Subcutaneous abdominal adipose tissue (tissue), 5 donors: ENCODE measurements around the gene FUBP3.
"Not testable (repeated sequence)": the region's sequence is repeated elsewhere in the genome, so short reads cannot be mapped to it uniquely, and the experiment has no call there.

ENCODE experiments used
- H3K27ac ChIP-seq: one replicate; pipeline ENCODE4 v1.7.0; 2013; ENCODE audit warnings: low read depth, mild to moderate bottlenecking, inconsistent platforms, low read length, moderate library complexity
- H3K27me3 ChIP-seq, 5 donors: one replicate each; pipeline ENCODE4 v1.7.0; 2013; ENCODE audit warnings: low read length in 5 of 5, inconsistent platforms in 1 of 5; ENCODE audit not compliant: control insufficient read depth in 5 of 5, insufficient read depth in 4 of 5
- H3K36me3 ChIP-seq, 5 donors: one replicate each; pipeline ENCODE4 v1.7.0; 2013; ENCODE audit warnings: low read length in 5 of 5; ENCODE audit not compliant: control insufficient read depth in 5 of 5, insufficient read depth in 5 of 5
- H3K4me1 ChIP-seq, 5 donors: one replicate each; pipeline ENCODE4 v1.7.0; 2013; ENCODE audit warnings: low read length in 5 of 5, mild to moderate bottlenecking in 3 of 5, moderate library complexity in 1 of 5; ENCODE audit not compliant: control insufficient read depth in 5 of 5, insufficient read depth in 5 of 5
- H3K4me3 ChIP-seq, 5 donors: one replicate each; pipeline ENCODE4 v1.7.0; 2013; ENCODE audit warnings: low read length in 5 of 5, low read depth in 1 of 5
- H3K9ac ChIP-seq, 5 donors: one replicate each; pipeline ENCODE4 v1.7.0; 2013; ENCODE audit warnings: low read length in 5 of 5, mild to moderate bottlenecking in 4 of 5, moderate library complexity in 3 of 5
- H3K9me3 ChIP-seq, 5 donors: one replicate each; pipeline ENCODE4 v1.7.0; 2013; ENCODE audit warnings: low read length in 5 of 5; ENCODE audit not compliant: control insufficient read depth in 5 of 5
- donor health status: healthy.
- donor health status: healthy.
- donor health status: healthy.
- donor health status: healthy.
- donor health status: healthy.

FUBP3 gene

DNA sequence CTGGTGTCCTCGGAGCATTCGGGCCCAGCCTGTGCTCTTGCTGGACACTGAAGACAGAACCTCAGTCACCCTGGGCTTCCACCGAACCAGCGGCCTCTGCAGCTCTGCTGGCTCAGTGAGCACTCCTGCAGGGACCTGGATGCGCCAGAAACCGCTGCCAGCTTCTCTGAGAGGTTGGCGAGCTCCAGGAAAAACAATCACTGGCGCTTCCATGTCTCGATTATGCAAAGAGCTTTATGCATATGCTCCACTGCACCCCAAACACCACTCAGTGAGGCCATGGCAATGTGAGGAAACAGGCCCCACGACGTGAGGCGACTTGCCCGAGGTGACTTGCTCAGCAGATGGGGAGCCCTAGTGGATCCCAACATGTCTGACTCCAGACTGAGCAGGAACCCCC, 96.0 kb downstream of the FUBP3 start:
- H3K4me3 ChIP-seq: no peak overlapping the region
- peaks cover 0 to 16% (median 4%) of the 10 kb centered on the region in 5 donors for H3K27me3 ChIP-seq
- H3K27ac ChIP-seq: no peak overlapping the region
- H3K9ac ChIP-seq: no peak overlapping the region
- no peaks in the 10 kb centered on the region for H3K4me1 ChIP-seq
- no peaks in the 10 kb centered on the region for H3K36me3 ChIP-seq
- no peaks in the 10 kb centered on the region for H3K9me3 ChIP-seq

DNA sequence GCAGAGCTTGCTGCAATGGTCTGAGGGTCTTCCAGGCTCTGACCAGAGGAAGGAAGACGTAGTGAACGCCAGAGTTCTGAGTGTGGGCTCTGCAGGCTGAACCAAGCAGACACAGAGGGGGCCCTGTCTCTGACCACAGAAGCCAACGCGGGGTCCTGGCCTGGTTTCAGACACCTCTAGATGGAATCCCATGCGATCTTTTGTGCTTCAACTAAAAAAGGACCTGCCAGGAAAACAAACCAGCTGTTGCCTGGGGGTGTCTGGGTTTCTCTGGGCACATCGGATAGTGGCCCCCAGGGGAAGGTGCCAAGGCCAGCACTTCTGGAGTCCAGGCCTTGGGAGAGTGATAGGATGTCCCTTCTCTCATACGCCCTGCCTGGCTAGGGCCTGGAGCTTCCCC, 97.9 kb downstream of the FUBP3 start:
- no peak overlapping the region for H3K27ac ChIP-seq
- no peak overlapping the region for H3K4me3 ChIP-seq
- peaks cover 1 to 15% (median 14%) of the 10 kb centered on the region in 5 donors for H3K4me1 ChIP-seq
- no peaks in the 10 kb centered on the region for H3K36me3 ChIP-seq
- no peaks in the 10 kb centered on the region for H3K9me3 ChIP-seq
- peaks cover 4 to 20% (median 5%) of the 10 kb centered on the region in 5 donors for H3K27me3 ChIP-seq
- H3K9ac ChIP-seq: no peak overlapping the region

DNA sequence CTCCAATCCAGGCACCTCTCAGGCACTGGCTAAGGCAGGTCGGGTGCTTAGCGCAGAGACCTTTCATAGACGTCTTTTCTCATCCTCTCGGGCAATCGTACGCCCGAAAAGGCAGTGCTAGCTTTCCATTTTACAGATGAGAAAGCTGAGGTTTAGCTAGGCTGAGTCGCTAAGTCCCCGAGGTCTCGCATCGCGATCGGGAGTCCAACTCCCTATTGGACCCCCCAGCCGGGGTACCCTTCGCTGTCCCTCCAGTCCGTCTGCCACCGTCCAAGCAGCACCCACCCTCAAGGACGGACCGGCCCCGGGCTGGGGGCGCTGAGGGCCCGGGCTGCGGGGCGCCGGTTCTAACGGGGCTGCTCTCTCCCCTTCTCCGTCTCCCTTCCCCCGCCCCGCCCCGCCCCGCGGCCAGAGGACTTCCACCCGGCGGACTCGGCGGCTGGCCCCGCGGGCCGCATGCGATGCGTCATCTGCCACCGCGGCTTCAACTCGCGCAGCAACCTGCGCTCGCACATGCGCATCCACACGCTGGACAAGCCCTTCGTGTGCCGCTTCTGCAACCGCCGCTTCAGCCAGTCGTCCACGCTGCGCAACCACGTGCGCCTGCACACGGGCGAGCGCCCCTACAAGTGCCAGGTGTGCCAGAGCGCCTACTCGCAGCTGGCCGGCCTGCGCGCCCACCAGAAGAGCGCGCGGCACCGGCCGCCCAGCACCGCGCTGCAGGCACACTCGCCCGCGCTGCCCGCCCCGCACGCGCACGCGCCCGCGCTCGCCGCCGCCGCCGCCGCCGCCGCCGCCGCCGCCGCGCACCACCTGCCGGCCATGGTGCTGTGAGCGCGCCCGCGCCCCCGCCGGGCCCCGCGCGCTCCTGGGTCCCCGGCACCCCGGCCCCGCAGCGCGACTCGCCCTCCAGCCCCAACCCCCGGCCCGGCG, 101.7 kb downstream of the FUBP3 start:
- Histone ChIP-seq H3K4me1 (peaks cover 3 to 18% (median 17%) of the 10 kb centered on the region in 5 donors), H3K4me3 (peak overlapping the region in 4 of 5 donors; percentile 57 to 71 (median 66)), H3K27ac (no peak overlapping the region), H3K9ac (no peak overlapping the region), H3K36me3 (no peaks in the 10 kb centered on the region), H3K27me3 (peaks cover 4 to 20% (median 8%) of the 10 kb centered on the region in 5 donors), H3K9me3 (peaks cover 0 to 8% (median 7%) of the 10 kb centered on the region in 5 donors)

DNA sequence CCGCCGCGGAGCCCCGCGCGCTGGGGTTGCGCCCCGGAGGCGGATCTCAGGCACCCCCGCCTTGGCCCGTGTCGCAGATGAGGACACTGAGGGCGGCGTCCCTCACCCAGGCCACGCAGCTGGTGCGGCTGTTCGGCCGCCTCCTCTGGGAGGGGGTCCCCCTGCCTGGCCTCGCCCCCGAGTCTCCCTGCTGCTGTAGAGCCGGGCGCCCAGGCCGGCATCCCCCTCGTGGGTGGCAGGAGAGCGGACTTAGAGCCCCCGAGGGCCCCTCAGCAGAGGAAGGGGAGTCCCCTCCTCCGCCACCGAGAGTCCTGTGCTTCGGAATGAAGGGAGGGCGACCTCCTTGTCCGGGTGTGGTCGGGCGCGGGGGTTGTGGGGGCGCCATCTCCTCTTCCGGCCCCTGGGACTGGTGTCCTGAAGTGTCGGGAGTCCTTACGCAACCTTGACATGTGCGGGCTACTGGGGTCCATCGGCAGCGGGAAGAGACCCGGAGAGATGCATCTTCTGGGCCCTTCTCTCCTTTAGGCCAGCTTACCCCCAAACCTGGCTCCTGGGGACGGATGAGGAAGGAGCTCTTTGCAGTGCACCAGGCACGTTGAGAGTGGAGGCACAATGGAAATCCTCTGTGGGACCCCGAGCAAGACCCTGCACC, 102.5 kb downstream of the FUBP3 start:
- Histone ChIP-seq H3K4me3 (peak overlapping the region; percentile 56 to 72 (median 59)), H3K9ac (peak overlapping the region in 3 of 5 donors; percentile 54 to 62 (median 55)), H3K36me3 (no peaks in the 10 kb centered on the region), H3K27me3 (peaks cover 4 to 20% (median 8%) of the 10 kb centered on the region in 5 donors), H3K9me3 (peaks cover 0 to 8% (median 7%) of the 10 kb centered on the region in 5 donors), H3K27ac (no peak overlapping the region), H3K4me1 (peaks cover 3 to 18% (median 17%) of the 10 kb centered on the region in 5 donors)

DNA sequence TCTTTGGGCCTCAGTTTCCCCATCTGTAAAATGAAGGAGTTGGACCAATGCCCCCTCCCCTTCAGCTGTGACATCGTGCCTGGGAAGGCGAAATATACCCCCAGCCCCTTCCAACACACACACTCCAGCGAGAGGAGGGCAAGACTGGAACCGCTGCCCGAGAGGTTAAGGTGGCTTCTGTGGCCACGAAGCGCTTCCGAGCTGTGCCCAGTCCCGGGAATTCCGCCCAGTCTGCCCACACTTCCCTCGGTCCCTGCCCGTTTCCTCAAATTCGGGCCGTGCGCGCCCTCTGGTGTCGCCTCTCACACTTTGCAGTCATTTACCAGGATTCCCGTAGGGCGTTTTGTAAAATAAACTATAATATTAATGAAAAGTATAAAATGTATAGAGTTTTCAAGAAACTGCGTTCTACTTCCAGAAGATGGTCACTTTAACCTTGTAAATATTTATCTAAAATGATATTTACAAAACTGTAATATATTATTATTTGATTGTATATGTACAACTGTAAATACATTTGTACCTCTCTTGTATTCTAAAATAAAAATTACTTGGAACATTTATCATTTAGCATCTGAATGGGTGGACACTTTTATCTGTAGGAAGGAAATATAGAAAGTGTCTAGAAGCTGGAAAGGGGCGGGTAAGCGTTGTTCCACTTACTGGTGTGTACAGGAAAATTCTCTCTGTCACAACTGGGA, 103.2 kb downstream of the FUBP3 start:
- peaks cover 4 to 17% (median 8%) of the 10 kb centered on the region in 5 donors for H3K27me3 ChIP-seq
- peaks cover 0 to 8% (median 7%) of the 10 kb centered on the region in 5 donors for H3K9me3 ChIP-seq
- H3K9ac ChIP-seq: peak overlapping the region in 2 of 5 donors; percentile 54 to 62
- H3K4me1 ChIP-seq: peaks cover 3 to 18% (median 17%) of the 10 kb centered on the region in 5 donors
- peak overlapping the region; percentile 56 to 72 (median 59) for H3K4me3 ChIP-seq
- H3K27ac ChIP-seq: no peak overlapping the region
- no peaks in the 10 kb centered on the region for H3K36me3 ChIP-seq

DNA sequence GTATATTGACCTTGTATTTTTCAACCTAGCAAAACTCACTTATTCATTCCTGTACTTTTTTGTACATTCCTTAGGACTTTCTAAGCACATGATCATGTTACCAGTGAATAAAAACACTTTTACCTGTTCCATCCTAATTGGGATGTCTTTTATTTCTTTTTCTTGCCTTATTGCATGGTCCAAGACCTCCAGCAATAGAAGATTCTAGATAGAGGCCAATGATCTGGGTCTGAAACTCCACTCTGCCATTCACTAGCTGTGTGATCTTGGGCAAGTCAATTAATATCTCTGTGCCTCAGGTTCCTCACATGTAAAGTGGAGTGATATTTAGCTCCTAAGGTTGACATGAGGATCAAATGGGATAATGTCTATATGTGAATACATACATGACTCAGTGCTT, 105.7 kb downstream of the FUBP3 start:
- peaks cover 3 to 6% (median 4%) of the 10 kb centered on the region in 5 donors for H3K27me3 ChIP-seq
- H3K9me3 ChIP-seq: peaks cover 0 to 8% (median 7%) of the 10 kb centered on the region in 5 donors
- H3K4me1 ChIP-seq: peaks cover 4 to 22% (median 21%) of the 10 kb centered on the region in 5 donors
- H3K4me3 ChIP-seq: no peak overlapping the region
- no peak overlapping the region for H3K27ac ChIP-seq
- H3K36me3 ChIP-seq: no peaks in the 10 kb centered on the region
- H3K9ac ChIP-seq: no peak overlapping the region

DNA sequence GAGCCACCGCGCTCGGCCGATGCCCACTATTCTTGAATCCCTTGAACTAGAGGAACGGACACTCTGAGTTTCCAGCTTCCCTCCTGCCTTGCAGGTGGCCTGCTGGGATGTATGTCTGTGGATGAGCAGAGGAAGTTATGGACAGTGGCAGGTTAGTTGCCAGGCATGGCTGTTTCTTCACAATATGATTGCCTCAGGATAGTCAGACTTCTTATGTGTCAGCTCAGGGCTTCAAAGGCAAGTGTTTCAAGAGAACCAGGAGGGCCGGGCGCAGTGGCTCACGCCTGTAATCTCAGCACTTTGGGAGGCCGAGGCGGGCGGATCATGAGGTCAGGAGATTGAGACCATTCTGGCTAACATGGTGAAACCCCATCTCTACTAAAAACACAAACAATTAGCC, 106.6 kb downstream of the FUBP3 start:
- H3K27ac ChIP-seq, H3K4me3 ChIP-seq, H3K9me3 ChIP-seq, H3K27me3 ChIP-seq, H3K36me3 ChIP-seq, H3K9ac ChIP-seq: not testable (repeated sequence)
- H3K4me1 ChIP-seq: peaks cover 4 to 24% (median 23%) of the 10 kb centered on the region in 5 donors

DNA sequence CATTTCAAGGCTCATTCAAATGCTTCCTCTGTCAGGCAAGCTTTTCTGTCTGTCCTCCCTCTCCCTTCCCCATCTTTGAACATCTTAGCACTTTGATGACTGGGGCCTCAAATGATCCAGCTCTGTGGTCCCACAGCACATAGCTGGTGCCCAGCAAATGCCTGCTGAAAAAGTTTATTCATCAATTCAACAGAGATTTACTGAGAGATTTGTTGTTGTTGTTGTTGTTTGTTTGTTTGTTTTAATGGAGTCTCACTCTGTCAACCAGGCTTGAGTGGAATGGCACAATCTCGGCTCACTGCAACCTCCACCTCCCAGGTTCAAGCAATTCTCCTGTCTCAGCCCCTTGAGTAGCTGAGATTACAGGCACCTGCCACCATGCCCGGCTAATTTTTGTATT, 108.2 kb downstream of the FUBP3 start:
- Histone ChIP-seq H3K4me1 (peaks cover 1 to 10% (median 10%) of the 10 kb centered on the region in 5 donors), H3K4me3 (no peak overlapping the region), H3K9ac (no peak overlapping the region), H3K36me3 (no peaks in the 10 kb centered on the region), H3K9me3 (peaks cover 0 to 8% (median 7%) of the 10 kb centered on the region in 5 donors), H3K27ac (no peak overlapping the region), H3K27me3 (no peaks in the 10 kb centered on the region)
